Lung (tissue), 12 donors: Measurements from ENCODE around the gene MEPCE. TPM values are rescaled to one million over a fixed set of nuclear protein-coding genes. Genes with fewer than 3 reads are reported as not detected.

Experiments
- ATAC-seq: fragments of 200-7000 bp; cut with Tn5 transposase; one replicate; pipeline ENCODE4 v1.9.1; 2020; ENCODE audit warnings: moderate number of reproducible peaks; ENCODE audit not compliant: insufficient read depth, low FRiP score
- DNase-seq, 3 donors: peaks; one replicate each; pipeline ENCODE4 v3.0.0-alpha.2; 2013 to 2017
- H3K27ac ChIP-seq, 2 donors: one replicate each; pipeline ENCODE4 v1.5.1; 2013; ENCODE audit warnings: mild to moderate bottlenecking in 2 of 2, moderate library complexity in 2 of 2, control low read depth in 1 of 2, inconsistent platforms in 1 of 2, low read depth in 1 of 2, low read length in 1 of 2
- H3K27me3 ChIP-seq, 3 donors: one replicate each; pipeline ENCODE4 v1.5.1; 2013; ENCODE audit warnings: low read length in 2 of 3; ENCODE audit not compliant: control insufficient read depth in 3 of 3, insufficient read depth in 3 of 3
- H3K36me3 ChIP-seq, 4 donors: one replicate each; pipeline ENCODE4 v1.5.1; 2013; ENCODE audit warnings: low read length in 4 of 4, mild to moderate bottlenecking in 1 of 4, moderate library complexity in 1 of 4; ENCODE audit not compliant: control insufficient read depth in 4 of 4, insufficient read depth in 4 of 4
- H3K4me1 ChIP-seq, 5 donors: one replicate each; pipeline ENCODE4 v1.5.1; 2013; ENCODE audit warnings: low read length in 5 of 5, mild to moderate bottlenecking in 2 of 5, moderate library complexity in 1 of 5; ENCODE audit not compliant: control insufficient read depth in 5 of 5, insufficient read depth in 5 of 5
- H3K4me3 ChIP-seq: one replicate; pipeline ENCODE4 v1.5.1; 2013; ENCODE audit warnings: mild to moderate bottlenecking, control low read depth, moderate library complexity
- H3K9ac ChIP-seq, 2 donors: one replicate each; pipeline ENCODE4 v1.5.1; 2013; ENCODE audit warnings: low read length in 2 of 2, control low read depth in 1 of 2; ENCODE audit not compliant: insufficient read depth in 1 of 2
- H3K9me3 ChIP-seq, 4 donors: one replicate each; pipeline ENCODE4 v1.5.1; 2013; ENCODE audit warnings: low read length in 3 of 4, mild to moderate bottlenecking in 1 of 4, moderate library complexity in 1 of 4; ENCODE audit not compliant: control insufficient read depth in 4 of 4, insufficient read depth in 3 of 4
- CTCF ChIP-seq: IDR thresholded peaks from 2 replicates; pipeline ENCODE4 v1.5.1; 2012; ENCODE audit warnings: mild to moderate bottlenecking; ENCODE audit errors: control extremely low read depth, extremely low read depth
- WGBS, 2 donors: extraction: QIAGEN DNeasy Blood & Tissue Kit; methylation state at CpG; one replicate each; pipeline ENCODE4 v1.1.7; 2013; 5-methylcytosine and 5-hydroxymethylcytosine counted together
- polyA plus RNA-seq, 2 donors: library from polyadenylated mRNA; stranded (reverse); fragments of 200-250 nt; gene quantifications; one replicate each; pipeline ENCODE4 v1.2.1, GENCODE V29; 2013
- total RNA-seq, 2 donors: library from RNA; depleted of rRNA in 1 of 2; stranded (reverse); fragments of >200 nt in 1 of 2; gene quantifications; one replicate each; pipeline ENCODE4 v1.2.1, GENCODE V29; 2014 to 2021
- donor health status: control.
- donor health status: control.
- donor health status: Bipolar disorder and iron deficiency.
- donor health status: healthy.
- donor health status: DM: yes; HTN: yes; CAD: no.

The MEPCE gene
- total and polyA plus RNA-seq, 4 donors = 25.6 to 38.7 (median 29.1) TPM

- Histone ChIP-seq H3K9ac (no peak overlapping the region), H3K27me3 (no peaks in the 10 kb centered on the region), H3K4me1 (peaks cover 0 to 35% (median 10%) of the 10 kb centered on the region in 5 donors), H3K36me3 (peaks cover 3 to 41% (median 13%) of the 10 kb centered on the region in 4 donors), H3K27ac (no peak overlapping the region), H3K4me3 (no peak overlapping the region), H3K9me3 (no peaks in the 10 kb centered on the region)
- no peak for TF ChIP-seq CTCF
- 56 to 66% methylated on average over 4 of the region's 4 CpGs for WGBS, 2 donors
- DNase-seq (no peak), ATAC-seq (no peak)
Observed at GRCh38 chr7:100471021-100471420, 41.4 kb downstream of the MEPCE start.

- 58 to 80% methylated on average over 16 of the region's 16 CpGs for WGBS, 2 donors
- peak overlapping the region; percentile 73 to 76 for H3K27ac ChIP-seq
- H3K9me3 ChIP-seq = no peaks in the 10 kb centered on the region
- H3K9ac ChIP-seq = no peak overlapping the region
- no peaks in the 10 kb centered on the region for H3K27me3 ChIP-seq
- peaks cover 3 to 33% (median 14%) of the 10 kb centered on the region in 4 donors for H3K36me3 ChIP-seq
- ATAC-seq (no peak), DNase-seq (peak in 1 of 3 donors; percentile 24)
- H3K4me1 ChIP-seq = peaks cover 4 to 39% (median 18%) of the 10 kb centered on the region in 5 donors
- no peak overlapping the region for H3K4me3 ChIP-seq
- no peak for TF ChIP-seq CTCF
Observed at GRCh38 chr7:100472121-100472851, 42.7 kb downstream of the MEPCE start.

GRCh38 chr7:100472854-100473499 lies 43.3 kb downstream of the MEPCE start:
- ATAC-seq (peak; percentile 23), DNase-seq (peak in 1 of 3 donors; percentile 20)
- 40 to 52% methylated on average over 14 of the region's 14 CpGs for WGBS, 2 donors
- no peaks in the 10 kb centered on the region for H3K27me3 ChIP-seq
- H3K4me1 ChIP-seq = peaks cover 4 to 35% (median 18%) of the 10 kb centered on the region in 5 donors
- no peak overlapping the region for H3K4me3 ChIP-seq
- peaks cover 3 to 28% (median 13%) of the 10 kb centered on the region in 4 donors for H3K36me3 ChIP-seq
- H3K27ac ChIP-seq = peak overlapping the region; percentile 73 to 76
- H3K9me3 ChIP-seq = no peaks in the 10 kb centered on the region
- TF ChIP-seq CTCF = no peak
- H3K9ac ChIP-seq = no peak overlapping the region
